ENCODE data around the gene CEP295NL. TPM values are rescaled to one million over a fixed set of nuclear protein-coding genes. Genes with fewer than 3 reads are reported as not detected.
"Not testable (repeated sequence)": the region's sequence is repeated elsewhere in the genome, so short reads cannot be mapped to it uniquely, and the experiment has no call there.

CEP295NL gene, protein sequence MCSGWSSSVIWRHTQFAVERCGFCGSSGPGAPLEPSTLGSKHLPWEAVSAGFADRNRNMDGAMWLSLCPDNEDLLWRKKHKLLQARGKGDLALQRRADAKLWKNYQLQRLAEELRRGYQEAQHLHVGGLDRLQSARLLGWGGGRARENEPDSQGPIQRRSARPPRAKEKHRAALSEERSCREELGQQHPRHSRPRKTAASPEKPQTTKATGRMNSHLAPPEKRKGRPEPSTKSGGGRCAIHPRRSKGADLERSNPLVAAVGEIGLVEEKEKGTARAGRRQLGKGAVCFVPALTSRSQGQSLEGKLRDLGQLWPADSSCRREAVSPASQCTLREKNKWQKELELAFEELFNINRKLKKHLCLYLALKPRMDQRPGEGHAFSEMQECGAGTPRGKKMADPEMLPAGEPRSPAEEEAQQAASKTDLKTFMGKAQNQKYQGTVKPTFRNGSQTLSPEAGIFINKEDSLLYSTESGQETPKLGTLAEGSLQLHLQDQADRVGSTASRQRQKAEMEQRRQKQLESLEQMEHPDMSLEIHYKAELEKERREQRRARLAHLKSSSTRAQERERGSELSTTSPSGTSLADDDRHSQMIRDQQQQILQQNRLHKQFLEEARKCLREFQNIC
- not detected for polyA plus RNA-seq (2012; ENCODE audit: missing spikeins)

DNA sequence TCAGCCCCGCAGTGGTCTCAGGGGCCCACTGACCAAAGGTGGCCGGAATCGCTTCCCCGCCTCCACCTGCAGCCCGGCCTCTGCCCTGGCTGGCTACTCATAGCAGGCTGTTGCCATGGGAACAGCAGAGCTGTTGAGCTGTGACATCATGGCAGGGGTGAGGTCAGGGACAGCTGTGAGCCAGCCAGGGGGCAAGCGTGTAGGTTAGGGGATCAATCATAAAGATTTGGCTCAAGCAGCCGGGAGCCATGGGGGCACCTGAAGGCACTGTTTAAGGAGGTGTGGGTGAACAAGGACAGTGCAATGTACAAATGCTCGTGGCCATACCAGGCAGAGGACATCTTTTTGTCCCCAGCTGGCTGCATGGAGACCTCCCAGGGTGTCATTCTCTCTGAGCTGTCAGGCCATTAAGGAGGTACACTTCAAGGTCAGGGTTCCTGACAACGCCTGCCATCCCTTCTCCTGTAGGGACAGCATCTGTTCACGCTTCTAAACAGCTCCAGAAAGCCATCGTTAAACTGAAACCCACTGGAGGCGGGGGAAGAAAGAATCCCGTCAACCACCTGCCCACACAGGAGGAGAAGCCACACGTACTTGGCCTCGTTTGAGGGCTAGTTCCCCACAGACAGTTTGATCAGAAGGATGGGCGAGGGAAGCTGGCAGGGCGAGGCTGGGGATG, at the start of gene CEP295NL:
Gene CEP295NL, minus strand, starts transcription at position 101 of the 679 bp plus-strand sequence. CDS start 1,373 bp downstream, outside the sequence.
- DNase-seq (ENCODE audit: insufficient read length), result no peak
- no peak for TF ChIP-seq TAF1 (IDR thresholded peaks at IDR 0.05; ENCODE audit: borderline replicate concordance, low read depth, low read length)
- no peak for TF ChIP-seq POLR2AphosphoS5 (IDR thresholded peaks at IDR 0.05; ENCODE audit: low read depth, low read length)
- TF ChIP-seq POLR2A (IDR thresholded peaks at IDR 0.05; ENCODE audit: low read depth, low read length), result no peak
- no peak for FAIRE-seq

DNA sequence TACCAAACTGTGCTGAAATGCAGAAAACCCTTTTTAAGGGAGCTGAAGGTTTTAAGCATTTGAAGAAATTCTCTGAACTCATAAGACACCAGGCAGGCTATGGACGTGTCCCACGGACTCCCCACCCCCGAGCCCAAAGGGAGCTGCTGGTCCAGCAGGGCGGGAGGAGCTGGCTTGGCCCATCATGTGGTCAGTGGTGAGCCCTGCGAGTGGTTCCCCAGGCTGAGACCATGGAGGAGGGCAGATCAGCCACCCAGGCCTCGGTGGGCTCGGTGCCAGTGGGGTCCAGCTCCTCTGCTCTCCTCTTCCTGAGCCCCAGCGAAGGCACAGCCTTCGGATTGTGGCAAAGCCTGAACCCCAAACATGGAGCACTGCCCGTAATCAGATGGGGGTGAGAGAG, 49.7 kb upstream of the CEP295NL start:
- TF ChIP-seq POLR2AphosphoS5 (IDR thresholded peaks at IDR 0.05; ENCODE audit: low read depth, low read length), result no peak
- no peak for TF ChIP-seq TAF1 (IDR thresholded peaks at IDR 0.05; ENCODE audit: borderline replicate concordance, low read depth, low read length)
- no peak for TF ChIP-seq POLR2A (IDR thresholded peaks at IDR 0.05; ENCODE audit: low read depth, low read length)
- FAIRE-seq, result no peak
- DNase-seq (ENCODE audit: insufficient read length), result no peak

DNA sequence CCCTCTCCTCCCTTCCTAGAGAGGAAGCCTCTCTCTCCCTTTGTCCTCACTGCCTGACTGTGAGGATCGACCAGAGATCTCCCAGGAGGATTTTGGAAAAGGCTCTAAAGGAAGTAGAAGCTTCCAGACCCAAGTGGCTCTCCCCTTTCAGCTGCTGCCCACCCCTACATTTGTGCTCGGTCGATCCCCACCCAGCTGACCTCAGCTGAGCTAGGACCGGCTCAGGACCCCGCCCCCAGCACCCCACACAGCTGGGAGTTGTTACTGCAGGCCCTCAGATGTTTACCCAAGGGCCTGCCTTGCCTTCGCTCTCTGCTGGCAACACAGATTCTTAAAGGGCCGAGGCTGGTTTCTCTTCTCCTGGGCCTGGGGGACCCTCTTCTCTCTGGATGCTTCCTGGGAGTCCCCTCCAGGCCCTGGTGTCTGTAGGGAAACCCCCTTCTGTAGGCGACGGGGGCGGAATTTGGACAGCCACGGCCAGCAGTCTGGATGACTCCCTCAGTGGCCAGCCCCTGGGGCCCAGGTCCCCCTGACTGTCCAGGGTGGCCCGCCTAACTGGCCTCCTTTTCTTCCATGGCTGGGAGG, 49.1 kb upstream of the CEP295NL start:
- no peak for DNase-seq (ENCODE audit: insufficient read length)
- no peak for FAIRE-seq
- no peak for TF ChIP-seq TAF1 (IDR thresholded peaks at IDR 0.05; ENCODE audit: borderline replicate concordance, low read depth, low read length)
- TF ChIP-seq POLR2AphosphoS5 (IDR thresholded peaks at IDR 0.05; ENCODE audit: low read depth, low read length), result no peak
- no peak for TF ChIP-seq POLR2A (IDR thresholded peaks at IDR 0.05; ENCODE audit: low read depth, low read length)

DNA sequence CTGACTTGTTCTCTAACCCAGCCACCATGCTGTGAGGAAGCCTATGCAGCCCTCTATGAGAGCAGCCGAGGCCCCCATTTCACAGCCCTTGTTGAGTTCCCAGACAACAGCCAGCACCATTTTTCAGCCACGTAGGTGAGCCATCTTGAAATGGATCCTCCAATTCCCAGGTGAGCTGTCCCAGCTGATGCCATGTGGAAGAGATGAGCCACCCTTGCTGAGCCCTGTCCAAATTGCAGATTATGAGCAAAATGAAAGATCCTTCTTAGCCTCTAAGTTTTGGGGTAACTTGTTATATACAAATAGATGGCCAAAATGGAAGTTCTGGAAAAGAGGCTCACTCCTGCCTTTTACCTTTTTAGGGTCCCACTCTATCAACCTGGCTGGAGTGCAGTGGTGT, 47.9 kb upstream of the CEP295NL start:
- FAIRE-seq, result no peak
- no peak for TF ChIP-seq POLR2A (IDR thresholded peaks at IDR 0.05; ENCODE audit: low read depth, low read length)
- TF ChIP-seq TAF1 (IDR thresholded peaks at IDR 0.05; ENCODE audit: borderline replicate concordance, low read depth, low read length), result no peak
- no peak for TF ChIP-seq POLR2AphosphoS5 (IDR thresholded peaks at IDR 0.05; ENCODE audit: low read depth, low read length)
- no peak for DNase-seq (ENCODE audit: insufficient read length)

DNA sequence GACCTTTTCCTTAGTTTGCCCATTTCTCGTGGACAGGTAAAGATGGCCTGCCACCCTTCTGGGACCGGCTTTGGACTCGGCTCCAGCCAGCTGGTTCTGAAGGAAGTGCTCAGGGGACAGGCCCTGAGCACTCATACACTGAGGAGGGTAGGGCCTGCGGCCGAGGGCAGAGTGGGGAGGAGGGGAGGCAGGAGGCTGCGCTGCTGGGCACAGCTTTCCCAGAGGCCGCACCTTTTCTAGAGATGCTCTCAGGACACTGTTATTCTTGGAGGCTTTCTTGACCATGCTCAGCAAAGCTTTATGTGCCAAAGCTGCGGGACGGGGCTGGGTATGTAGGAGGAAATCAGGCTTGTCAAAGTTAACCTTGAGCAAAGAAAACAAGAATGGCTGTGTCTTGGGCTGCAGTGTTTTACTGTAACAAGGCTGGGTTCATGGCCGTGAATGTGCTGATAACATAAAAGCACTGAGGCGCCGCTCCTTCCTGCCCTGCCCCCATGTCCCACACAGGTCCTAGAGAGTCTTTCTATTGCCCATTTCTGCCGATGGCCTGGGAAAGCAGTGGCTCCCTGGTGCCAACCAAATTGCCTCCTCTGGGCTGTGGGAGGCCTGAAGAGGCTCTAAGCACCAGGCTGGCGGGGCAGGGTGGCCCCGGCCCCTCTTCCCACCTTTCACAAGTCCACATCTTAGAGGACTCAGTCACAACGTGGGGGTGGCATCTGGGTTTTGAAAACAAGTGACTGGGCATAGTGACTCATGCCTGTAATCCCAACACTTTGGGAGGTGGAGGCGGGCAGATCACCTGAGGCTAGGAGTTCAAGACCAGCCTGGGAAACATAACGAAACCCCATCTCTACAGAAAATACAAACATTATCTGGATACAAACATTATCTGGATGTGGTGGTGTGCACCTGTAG, 44.5 kb upstream of the CEP295NL start:
- DNase-seq (ENCODE audit: insufficient read length) (no peak), FAIRE-seq (no peak)
- TF ChIP-seq TAF1 (IDR thresholded peaks at IDR 0.05; ENCODE audit: borderline replicate concordance, low read depth, low read length) (no peak), POLR2AphosphoS5 (IDR thresholded peaks at IDR 0.05; ENCODE audit: low read depth, low read length) (no peak), POLR2A (IDR thresholded peaks at IDR 0.05; ENCODE audit: low read depth, low read length) (no peak)

DNA sequence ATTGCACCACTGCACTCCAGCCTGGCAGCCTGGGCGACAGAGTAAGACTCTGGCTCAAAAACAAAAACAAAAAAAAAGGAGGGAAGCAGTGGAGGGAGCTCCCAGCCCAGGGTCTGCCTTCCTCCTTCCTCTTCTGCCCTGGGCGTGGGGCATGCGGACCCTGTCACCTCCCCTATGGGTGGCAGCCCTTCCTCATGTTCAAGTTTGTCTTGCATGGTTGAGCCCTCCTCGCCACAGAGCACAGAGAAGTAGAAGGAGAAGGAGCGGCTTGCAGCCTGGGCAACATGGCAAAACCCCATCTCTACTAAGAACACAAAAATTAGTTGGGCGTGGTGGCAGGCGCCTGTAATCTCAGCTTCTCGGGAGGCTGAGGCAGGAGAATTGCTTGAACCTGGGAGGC, 43.6 kb upstream of the CEP295NL start:
- TF ChIP-seq POLR2A (IDR thresholded peaks at IDR 0.05; ENCODE audit: low read depth, low read length), result no peak
- TF ChIP-seq TAF1 (IDR thresholded peaks at IDR 0.05; ENCODE audit: borderline replicate concordance, low read depth, low read length), result no peak
- TF ChIP-seq POLR2AphosphoS5 (IDR thresholded peaks at IDR 0.05; ENCODE audit: low read depth, low read length), result no peak
- DNase-seq (ENCODE audit: insufficient read length) (no peak), FAIRE-seq (no peak)

DNA sequence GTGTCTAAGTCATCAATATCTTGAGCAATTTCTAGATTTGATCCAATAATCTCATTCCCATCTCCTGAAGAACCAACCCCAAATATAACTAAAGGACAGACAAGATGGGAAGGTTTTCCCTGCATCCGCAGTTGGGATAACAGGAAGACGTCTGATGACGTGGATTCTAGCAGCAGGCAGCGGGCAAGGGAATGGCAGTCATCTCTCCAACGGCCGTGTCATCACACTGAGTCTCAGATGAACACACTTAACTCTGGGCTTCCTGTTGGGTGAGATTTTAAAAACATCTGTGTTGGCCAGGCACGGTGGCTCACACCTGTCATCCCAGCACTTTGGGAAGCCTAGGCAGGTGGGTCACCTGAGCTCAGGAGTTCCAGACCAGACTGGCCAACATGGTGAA, 43.1 kb upstream of the CEP295NL start:
- no peak for DNase-seq (ENCODE audit: insufficient read length)
- TF ChIP-seq POLR2A (IDR thresholded peaks at IDR 0.05; ENCODE audit: low read depth, low read length), result no peak
- no peak for TF ChIP-seq POLR2AphosphoS5 (IDR thresholded peaks at IDR 0.05; ENCODE audit: low read depth, low read length)
- no peak for FAIRE-seq

DNA sequence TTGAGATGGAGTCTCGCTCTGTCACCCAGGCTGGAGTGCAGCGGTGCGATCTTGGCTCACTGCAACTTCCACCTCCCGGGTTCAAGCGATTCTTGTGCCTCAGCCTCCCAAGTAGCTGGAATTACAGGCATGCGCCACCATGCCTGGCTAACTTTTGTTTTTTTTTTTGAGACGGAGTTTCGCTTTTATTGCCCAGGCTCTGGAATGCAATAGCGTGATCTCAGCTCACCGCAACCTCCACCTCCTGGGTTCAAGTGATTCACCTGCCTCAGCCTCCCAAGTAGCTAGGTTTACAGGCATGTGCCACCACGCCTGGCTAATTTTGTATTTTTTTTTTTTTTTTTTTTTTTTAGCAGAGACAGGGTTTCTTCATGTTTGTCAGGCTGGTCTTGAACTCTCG, 42.5 kb upstream of the CEP295NL start:
- FAIRE-seq; DNase-seq (ENCODE audit: insufficient read length): not testable (repeated sequence)

DNA sequence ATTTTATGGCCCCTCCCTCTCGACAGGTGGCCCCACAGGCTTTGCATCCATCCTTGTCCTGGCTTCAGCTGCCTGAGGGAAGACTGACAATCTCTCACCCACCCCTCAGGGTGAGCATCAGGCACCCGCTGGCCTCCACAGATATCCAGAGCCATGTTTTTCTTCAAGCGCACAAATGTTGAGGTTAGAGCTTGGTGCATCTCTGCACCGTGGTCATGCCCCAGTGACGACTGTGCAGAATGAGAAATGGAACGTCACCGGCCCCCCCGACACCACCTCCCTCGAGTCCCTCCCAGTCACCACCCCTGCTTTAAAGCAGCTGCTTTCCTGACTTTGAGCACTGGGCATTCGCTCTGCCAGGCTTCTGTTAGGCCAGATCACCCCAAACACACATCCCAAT, 42.0 kb upstream of the CEP295NL start:
- no peak for FAIRE-seq
- no peak for TF ChIP-seq TAF1 (IDR thresholded peaks at IDR 0.05; ENCODE audit: borderline replicate concordance, low read depth, low read length)
- DNase-seq (ENCODE audit: insufficient read length), result no peak

DNA sequence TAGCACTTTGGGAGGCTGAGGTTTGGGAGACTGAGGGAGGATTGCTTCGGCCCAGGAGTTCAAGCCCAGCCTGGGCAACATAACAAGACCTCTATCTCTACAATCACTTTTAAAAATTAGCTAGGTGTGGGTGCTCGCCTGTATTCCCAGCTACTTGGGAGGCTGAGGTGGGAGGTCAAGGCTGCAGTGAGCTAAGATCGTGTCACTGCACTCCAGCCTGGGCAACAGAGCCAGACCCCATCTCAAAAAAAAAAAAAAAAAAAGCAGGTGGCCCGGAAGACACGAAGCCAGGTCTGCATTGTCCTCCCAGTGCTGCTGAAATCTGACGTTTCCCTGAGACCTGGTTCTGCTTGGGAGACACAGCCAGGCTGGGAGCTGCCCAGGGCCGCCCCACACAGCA, 41.0 kb upstream of the CEP295NL start:
- no peak for DNase-seq (ENCODE audit: insufficient read length)
- FAIRE-seq, result no peak
- TF ChIP-seq POLR2AphosphoS5 (IDR thresholded peaks at IDR 0.05; ENCODE audit: low read depth, low read length) (no peak), POLR2A (IDR thresholded peaks at IDR 0.05; ENCODE audit: low read depth, low read length) (no peak), TAF1 (IDR thresholded peaks at IDR 0.05; ENCODE audit: borderline replicate concordance, low read depth, low read length) (no peak)

DNA sequence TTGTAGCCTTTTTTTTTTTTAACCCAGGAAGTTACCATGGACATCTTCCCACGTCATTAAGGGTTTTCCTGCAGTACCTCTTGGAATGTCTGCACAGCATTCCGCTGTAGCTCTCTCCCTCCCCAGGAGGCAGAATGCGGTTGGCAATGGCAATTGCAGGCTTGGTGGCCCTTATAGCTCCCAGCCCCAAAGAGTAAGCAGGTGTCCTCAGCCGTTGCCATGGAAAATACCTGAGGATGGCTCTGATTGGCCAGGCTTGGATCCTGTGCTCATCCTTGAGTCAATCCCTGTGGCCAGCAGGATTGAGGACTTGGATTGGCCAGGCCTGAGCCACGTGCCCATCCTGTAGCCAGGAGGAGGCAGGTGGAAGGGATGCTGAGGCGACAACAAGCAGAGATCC, 37.7 kb upstream of the CEP295NL start:
- DNase-seq (ENCODE audit: insufficient read length) (no peak), FAIRE-seq (no peak)
- TF ChIP-seq POLR2A (IDR thresholded peaks at IDR 0.05; ENCODE audit: low read depth, low read length), result no peak
- no peak for TF ChIP-seq TAF1 (IDR thresholded peaks at IDR 0.05; ENCODE audit: borderline replicate concordance, low read depth, low read length)
- TF ChIP-seq POLR2AphosphoS5 (IDR thresholded peaks at IDR 0.05; ENCODE audit: low read depth, low read length), result no peak
